Suppressor macrophage (primary cell): ENCODE data around the gene PSMF1.
"Not testable (repeated sequence)": the region's sequence is repeated elsewhere in the genome, so short reads cannot be mapped to it uniquely, and the experiment has no call there.

Source experiments
- DNase-seq, 4 experiments: peaks; one replicate each; pipeline ENCODE4 v3.0.0-alpha.2; 2020 to 2022

The PSMF1 gene

GRCh38 chr20:1215386-1216170, 97.2 kb downstream of the PSMF1 start:
- DNase-seq: peak in 3 of 4 experiments; percentile 31 to 53 (median 43)

GRCh38 chr20:1216527-1217427, 98.4 kb downstream of the PSMF1 start:
- DNase-seq: not testable (repeated sequence)
